ENCODE results near the gene OR5H15.
"Not testable (repeated sequence)": the region's sequence is repeated elsewhere in the genome, so short reads cannot be mapped to it uniquely, and the experiment has no call there.

Gene OR5H15

DNA sequence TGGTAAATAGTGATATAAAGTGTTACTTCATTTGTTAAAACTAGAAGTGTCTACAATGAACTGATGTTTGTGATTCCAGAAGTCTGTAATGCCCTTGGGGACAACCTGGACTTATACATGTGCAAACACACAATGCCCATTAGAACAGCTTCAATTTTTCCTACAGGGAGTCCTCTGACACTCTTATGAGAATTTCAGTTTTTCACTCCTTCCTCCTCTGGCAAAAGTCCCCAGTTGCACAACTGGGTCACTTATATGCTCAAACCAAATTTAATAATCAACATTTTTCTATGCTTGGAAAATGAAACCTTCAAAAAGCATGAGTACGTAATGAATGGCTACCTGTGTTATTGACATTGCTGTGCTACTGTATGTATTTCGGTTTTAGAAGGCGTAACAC is at the start of gene OR5H15:
OR5H15 (plus strand) TSS at position 301 of the 400 bp plus-strand sequence. CDS start 2,004 bp downstream, outside the sequence.
- no peak for DNase-seq (ENCODE audit: low read depth)

DNA sequence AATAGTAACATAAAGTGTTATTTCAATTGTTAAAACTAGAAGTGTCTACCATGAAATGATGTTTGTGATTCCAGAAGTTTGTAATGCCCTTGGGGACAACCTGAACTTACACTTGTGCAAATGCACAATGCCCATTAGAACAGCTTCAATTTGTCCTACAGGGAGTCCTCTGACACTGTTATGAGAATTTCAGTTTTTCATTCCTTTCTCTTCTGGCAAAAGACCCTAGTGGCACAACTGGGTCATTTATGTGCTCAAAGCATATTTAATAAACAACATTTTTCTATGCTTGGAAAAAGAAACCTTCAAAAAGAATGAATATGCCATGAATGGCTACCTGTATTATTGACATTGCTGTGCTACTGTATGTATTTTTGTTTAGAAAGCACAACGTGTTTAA is 36.1 kb upstream of the OR5H15 start, which contains the start of gene OR5H1:
OR5H1 (plus strand) TSS at position 301 of the 400 bp plus-strand sequence. CDS start 1,977 bp downstream, outside the sequence.
- no peak for DNase-seq (ENCODE audit: low read depth)

DNA sequence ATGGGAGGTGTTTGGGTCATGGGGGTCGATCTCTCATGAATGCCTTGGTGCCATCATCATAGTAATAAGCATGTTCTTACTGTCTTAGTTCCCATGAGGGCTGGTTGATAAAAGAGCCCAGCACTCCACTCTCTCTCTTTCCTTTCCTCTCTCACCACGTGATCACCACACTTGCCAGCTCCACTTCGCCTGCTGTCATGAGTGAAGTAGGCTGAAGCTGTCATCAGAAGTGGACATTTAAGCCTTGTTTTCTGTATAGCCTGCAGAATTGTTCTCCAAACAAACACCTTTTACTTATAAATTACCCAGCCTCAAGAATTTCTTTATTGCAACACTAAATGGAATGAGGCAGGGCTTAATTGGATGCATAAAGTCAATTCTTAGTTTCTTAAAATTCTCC is 29.9 kb upstream of the OR5H15 start:
- no peak for DNase-seq (ENCODE audit: low read depth)

DNA sequence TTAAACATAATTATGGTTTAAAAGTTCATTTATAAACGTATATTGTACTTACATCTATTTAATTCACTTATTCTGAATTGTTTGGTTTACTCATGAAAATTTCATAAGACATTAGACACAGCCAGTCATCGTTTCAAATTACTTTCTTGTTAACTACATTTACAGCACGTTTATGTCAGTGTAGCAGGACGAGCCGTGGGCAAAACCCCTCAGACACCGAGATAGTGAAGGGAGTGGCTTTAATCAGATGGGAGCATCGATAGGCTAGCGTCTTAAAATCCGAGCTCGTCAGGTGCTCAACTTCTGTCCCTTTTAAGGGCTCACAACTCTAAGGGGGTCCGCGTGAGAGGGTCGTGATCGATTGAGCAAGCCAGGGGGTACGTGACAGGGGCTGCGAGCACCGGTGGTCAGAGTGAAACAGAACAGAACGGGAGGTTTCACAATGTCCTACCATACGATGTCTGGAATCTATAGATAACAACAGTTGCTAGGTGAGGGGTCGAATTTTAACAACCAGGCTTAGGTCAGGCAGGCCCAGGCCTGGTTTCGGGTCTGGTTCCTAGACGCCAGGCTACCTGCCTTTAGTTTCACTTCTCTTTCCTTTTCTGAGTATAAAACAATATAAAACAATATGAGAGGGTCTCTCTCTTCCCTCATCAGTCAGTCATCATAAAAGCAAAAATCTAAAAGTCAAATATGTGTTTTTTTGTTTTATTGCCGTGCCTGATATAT is 28.5 kb upstream of the OR5H15 start:
- not testable (repeated sequence) for DNase-seq (ENCODE audit: low read depth)

DNA sequence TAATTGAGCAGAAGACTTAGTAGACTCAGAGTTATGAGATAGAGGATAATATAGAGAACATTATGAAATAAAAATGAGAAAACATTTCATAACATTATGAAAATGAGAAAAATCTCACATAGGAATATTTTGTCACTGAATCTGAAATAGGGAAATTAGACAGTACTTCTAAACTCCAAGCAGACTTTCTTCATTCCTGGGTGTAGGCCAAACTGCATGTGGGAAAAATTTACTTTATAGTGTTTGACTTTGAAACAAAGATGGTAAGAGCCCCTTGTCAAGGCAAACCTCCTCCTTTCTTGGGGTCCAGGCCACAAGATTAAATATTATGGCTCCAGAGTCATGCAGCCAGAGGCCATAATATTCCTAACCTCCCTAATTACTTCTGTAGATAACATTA is 26.0 kb upstream of the OR5H15 start:
- DNase-seq (ENCODE audit: low read depth) = no peak

DNA sequence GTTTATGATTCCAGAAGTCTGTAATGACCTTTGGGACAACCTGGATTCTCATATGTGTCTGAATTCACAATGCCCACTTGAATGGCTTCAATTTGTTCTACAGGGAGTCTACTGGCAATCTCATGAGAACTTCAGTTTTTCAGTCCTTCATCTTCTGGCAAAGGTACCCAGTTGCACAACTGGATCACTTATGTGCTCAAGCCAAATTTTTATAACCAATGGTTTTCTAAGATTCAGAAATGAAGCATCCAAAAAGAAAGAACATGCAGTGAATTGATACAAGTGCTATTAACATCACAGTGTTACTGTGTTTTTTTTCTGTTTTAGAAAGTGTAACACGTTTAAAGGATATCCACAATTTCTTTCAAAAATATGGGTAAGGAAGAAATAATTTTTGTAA is 19.3 kb upstream of the OR5H15 start, which contains the start of gene OR5H14:
OR5H14 (plus strand) TSS at position 301 of the 400 bp plus-strand sequence. CDS start 1,907 bp downstream, outside the sequence.
- no peak for DNase-seq (ENCODE audit: low read depth)

DNA sequence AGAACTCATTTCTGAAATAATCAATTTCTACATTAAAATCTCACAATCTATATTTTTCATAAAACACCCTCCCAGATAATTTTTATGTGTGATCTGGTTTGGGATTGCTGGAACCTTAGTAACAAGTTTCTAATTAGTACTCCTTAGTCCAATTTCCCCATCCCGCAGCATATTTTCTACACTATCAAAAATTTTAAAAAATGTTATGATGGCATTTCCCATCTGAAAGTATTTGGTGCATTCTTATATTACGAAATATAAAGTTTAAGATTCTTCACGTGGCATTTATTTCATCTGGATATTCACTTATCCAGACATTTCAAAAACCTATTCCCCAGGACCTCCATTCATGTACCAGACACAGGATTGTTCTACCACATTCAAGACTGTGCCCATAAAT is 17.7 kb upstream of the OR5H15 start:
- no peak for DNase-seq (ENCODE audit: low read depth)

DNA sequence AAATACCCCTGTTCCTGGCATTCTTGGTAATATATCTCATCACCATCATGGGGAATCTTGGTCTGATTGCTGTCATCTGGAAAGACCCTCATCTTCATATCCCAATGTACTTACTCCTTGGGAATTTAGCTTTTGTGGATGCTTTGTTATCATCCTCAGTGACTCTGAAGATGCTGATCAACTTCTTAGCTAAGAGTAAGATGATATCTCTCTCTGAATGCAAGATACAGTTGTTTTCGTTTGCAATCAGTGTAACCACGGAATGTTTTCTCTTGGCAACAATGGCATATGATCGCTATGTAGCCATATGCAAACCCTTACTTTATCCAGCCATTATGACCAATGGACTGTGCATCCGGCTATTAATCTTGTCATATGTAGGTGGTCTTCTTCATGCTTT is 17.0 kb upstream of the OR5H15 start:
- not testable (repeated sequence) for DNase-seq (ENCODE audit: low read depth)

DNA sequence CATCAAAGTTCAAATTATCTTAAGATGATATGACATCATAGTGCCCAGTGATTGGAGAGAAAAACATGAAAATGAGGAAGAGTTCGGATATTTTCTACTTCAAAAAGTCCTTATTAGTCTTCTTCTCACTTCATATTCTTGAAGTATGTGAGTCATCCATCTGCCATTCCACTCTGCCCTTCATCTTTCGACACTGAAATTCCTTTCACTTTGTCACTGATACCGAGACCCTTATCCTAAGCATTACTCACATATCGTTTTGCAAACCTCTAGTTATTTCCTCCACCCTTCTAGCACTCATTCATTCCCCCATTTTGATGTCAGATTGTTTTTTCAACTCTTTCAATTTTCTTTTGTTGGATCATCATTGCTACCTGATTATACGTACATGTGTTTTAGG is 15.3 kb upstream of the OR5H15 start:
- no peak for DNase-seq (ENCODE audit: low read depth)

DNA sequence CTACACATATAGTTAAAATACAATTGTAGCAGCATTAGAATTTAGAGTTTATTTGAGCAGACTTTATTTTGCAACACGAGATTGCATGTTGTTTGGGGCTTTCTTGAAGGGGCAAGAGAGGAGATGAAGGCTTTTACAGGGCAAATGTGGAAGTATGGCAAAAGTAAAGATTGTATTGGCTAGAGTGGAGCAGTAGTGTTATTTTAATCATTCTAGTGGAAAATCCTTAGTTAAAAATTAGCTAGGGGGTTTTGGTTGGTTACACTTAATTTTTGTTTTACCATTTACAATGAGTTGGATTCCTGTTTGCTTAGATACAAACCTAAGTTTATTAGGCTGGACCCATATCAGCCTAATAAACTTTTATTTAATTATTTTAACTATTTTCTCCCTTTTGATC is 4.6 kb downstream of the OR5H15 start:
- no peak for DNase-seq (ENCODE audit: low read depth)

DNA sequence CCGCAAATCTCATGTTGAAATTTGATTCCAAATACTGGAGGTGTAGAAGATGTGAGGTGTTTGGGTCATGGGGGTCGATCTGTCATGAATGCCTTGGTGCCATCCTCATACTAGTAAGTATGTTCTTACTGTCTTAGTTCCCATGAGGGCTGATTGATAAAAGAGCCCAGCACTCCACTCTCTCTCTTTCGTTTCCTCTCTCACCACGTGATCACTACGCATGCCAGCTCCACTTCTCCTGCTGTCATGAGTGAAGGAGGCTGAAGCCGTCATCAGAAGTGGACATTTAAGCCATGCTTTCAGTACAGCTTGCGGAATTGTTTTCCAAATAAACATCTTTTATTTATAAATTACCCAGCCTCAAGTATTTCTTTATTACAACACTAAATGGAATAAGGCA is 6.1 kb downstream of the OR5H15 start:
- DNase-seq (ENCODE audit: low read depth) = no peak

DNA sequence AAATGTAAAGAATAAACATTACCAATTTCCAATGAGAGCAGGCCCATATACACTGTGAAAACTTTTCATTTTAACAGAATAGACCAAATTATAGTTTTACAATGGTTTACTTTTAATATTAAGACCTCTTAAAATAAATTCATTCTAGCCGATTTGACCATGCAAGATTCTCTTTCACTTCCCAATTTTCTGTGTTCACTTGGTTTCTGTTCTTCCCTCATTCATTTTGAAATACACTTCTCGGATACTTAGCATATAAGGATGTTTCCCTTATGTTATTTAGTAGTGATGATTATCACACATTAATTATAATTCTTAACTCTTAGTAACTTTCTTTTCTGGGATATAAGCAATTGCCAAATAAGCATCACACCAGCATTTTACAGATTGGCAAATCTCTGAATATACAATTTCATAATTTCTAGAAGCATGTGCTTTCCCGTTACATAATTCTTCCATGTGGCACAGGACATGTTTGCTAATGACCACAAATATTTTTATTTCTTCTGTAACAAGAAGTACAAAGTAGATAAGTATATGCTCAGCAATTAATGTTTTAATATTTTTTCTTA is 13.9 kb downstream of the OR5H15 start:
- no peak for DNase-seq (ENCODE audit: low read depth)

DNA sequence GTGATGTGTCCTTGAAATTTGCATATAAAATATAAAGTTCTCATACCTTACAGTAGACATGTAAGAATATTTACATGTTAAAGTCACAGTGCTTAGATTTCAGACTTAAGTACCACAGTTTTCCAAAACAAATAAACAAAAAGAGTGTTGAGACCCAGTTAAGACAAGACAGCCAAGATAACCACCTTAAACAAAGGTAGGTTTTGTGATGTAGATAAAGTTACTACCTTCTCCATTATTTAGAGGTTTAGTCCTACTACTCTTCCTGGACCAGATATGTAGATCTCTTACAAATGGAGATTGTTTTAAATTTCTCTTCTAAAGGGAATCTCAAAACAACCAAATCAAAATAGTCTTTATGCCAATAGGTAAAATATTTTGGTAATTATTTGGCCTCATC is 15.7 kb downstream of the OR5H15 start:
- no peak for DNase-seq (ENCODE audit: low read depth)

DNA sequence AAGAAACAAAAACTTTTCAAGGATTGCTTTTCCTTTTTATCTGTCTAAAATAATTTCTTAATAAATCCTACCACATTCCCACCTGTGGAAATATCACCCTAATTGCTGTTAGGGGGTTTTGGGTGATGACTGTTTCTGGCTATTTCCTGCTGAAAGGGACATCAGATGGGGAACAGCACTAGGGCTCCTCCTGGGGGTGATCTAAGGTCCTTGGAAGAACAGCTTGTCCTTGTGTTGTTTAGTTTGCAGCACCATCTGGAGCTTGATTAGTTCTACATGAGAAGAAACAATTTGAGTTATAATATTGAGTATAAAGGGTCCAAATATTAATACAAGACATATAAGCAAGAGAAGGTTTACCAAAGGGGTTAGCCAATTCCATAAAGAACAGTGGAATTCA is 18.7 kb downstream of the OR5H15 start:
- no peak for DNase-seq (ENCODE audit: low read depth)

DNA sequence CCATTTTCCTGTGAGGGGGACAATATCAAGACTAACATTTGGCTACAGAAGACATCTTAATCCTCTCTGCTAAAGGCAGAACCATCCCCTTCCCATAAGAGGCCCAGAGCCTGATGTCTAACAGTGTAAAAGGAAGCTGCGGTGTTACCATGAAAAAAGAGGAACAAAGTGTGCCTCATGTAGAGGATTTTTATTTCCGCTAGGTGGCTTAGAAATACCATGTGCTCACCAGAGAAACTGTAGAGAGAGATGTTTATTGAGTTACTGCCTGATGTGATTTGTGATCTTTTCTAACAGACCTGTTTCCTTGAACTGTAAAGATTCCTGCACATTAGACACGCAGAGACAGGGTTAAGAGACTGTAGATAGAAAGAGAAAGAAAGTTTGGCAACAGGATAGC is 22.0 kb downstream of the OR5H15 start:
- DNase-seq (ENCODE audit: low read depth) = no peak

DNA sequence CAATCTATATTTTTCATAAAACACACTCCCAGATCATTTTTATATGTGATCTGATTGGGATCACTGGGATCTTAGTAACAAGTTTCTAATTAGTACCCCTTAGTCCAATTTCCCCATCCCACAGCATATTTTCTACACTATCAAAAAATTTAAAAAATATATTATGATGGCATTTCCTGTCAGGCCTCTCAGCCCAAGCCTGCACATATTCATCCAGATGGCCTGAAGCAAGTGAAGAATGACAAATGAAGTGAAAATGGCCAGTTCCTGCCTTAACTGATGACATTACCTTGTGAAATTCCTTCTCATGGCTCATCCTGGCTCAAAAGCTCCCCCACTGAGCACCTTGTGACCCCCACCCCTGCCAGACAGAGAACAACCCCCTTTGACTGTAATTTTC is 24.4 kb downstream of the OR5H15 start:
- DNase-seq (ENCODE audit: low read depth) = not testable (repeated sequence)

DNA sequence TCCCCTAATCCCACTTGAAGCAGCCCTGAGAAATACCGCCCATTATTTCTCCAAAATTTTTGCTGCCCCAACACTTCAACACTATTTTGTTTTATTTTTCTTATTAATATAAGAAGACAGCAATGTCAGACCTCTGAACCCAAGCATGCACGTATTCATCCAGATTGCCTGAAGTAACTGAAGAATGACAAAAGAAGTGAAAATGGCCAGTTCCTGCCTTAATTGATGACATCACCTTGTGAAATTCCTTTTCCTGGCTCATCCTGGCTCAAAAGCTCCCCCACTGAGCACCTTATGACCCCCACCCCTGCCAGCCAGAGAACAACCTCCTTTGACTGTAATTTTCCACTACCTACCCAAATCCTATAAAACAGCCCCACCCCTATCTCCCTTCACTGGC is 29.8 kb downstream of the OR5H15 start:
- DNase-seq (ENCODE audit: low read depth) = not testable (repeated sequence)

DNA sequence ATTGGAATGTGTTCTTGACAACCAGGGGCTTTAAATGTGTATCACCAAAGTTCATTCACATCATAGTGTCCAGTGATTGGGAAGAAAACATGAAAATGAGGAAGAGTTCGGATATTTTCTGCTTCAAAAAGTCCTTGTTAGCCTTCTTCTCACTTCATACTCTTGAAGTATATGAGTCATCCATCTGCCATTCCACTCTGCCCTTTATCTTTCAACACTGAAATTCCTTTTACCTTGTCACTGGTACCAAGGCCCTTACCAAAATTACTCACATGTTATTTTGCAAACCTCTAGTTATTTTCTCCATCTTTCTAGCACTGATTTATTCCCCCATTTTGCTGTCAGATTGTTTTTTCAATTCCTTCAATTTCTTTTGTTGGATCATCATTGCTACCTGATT is 32.5 kb downstream of the OR5H15 start:
- no peak for DNase-seq (ENCODE audit: low read depth)

DNA sequence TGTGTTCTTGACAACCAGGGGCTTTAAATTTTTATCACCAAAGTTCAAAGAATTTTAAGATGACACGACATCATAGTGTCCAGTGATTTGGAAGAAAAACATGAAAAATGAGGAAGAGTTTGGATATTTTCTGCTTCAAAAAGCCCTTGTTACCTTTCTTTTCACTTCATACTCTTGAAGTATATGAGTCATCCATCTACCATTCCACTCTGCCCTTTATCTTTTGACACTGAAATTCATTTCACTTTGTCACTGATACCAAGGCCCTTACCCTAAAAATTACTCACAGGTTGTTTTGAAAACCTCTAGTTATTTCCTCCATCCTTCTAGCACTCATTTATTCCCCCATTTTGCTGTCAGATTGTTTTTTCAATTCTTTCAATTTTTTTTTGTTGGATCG is 42.7 kb downstream of the OR5H15 start:
- no peak for DNase-seq (ENCODE audit: low read depth)

DNA sequence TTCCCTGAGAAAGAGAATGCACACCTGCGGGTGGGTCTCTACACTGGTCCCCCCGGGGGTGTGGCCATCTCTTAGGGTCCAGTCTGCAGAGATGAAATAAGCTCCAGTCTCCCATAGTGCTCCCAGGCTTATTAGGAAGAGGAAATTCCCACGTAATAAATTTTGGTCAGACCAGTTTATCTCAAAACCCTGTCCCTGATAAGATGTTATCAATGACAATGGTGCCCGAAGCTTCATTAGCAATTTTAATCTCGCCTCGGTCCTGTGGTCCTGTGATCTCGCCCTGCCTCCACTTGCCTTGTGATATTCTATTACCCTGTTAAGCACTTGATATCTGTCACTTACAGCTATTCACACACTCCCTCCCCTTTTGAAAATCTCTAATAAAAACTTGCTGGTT is 46.8 kb downstream of the OR5H15 start:
- DNase-seq (ENCODE audit: low read depth) = no peak

DNA sequence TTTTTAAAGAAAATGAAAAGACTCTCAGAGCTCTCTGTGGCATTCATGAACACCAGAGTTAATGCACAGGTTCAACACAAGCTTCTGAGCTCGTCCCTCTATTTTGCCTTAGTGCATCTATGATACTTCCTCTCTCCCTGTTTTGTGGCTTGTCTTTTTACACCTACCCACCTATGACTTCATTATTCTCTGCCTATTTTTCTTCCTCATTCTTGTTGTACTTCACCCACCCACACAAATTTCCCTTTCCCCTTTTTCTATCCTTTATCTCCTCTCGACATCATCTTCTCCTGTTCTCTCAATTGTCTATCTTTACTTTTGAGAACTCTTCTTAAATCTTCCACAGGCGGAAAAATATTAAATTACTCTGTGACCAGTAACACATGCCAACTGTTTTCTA is 48.6 kb downstream of the OR5H15 start:
- no peak for DNase-seq (ENCODE audit: low read depth)

All from non-pigmented ciliary epithelial cell (primary cell).